ENCODE data around the gene NUP88.
"Not testable (repeated sequence)": the region's sequence is repeated elsewhere in the genome, so short reads cannot be mapped to it uniquely, and the experiment has no call there.

NUP88 gene
- 94.9 to 110 reads per million in 2 donors for total RNA-seq

- peak; percentile 95 for DNase-seq
Observed at GRCh38 chr17:5419356-5419958, at the start of gene NUP88. Gene NUP88 (minus strand): TSS chr17:5419662. CDS start chr17:5419650, 12 bp downstream.

- no peak for DNase-seq
Observed at GRCh38 chr17:5468075-5468473, 48.6 kb upstream of the NUP88 start.

GRCh38 chr17:5467416-5467815 is 48.0 kb upstream of the NUP88 start:
- no peak for DNase-seq

- DNase-seq: no peak
Observed at GRCh38 chr17:5466295-5466694, 46.8 kb upstream of the NUP88 start.

GRCh38 chr17:5464717-5465507 is 45.5 kb upstream of the NUP88 start:
- DNase-seq: no peak

GRCh38 chr17:5446786-5447185 is 27.3 kb upstream of the NUP88 start:
- DNase-seq: no peak

- DNase-seq: no peak
Observed at GRCh38 chr17:5444209-5444608, 24.7 kb upstream of the NUP88 start.

GRCh38 chr17:5443728-5444127 is 24.3 kb upstream of the NUP88 start:
- no peak for DNase-seq

- DNase-seq: no peak
Observed at GRCh38 chr17:5439446-5439764, 19.9 kb upstream of the NUP88 start.

- peak; percentile 81 for DNase-seq
Observed at GRCh38 chr17:5438716-5439445, 19.4 kb upstream of the NUP88 start, which contains the start of gene C1QBP. Gene C1QBP (minus strand): TSS chr17:5439155. CDS start chr17:5439073, 82 bp downstream.

- DNase-seq: no peak
Observed at GRCh38 chr17:5437721-5438317, 18.4 kb upstream of the NUP88 start.

GRCh38 chr17:5435781-5436315 is 16.4 kb upstream of the NUP88 start:
- DNase-seq: not testable (repeated sequence)

GRCh38 chr17:5434984-5435383 is 15.5 kb upstream of the NUP88 start:
- DNase-seq: no peak

- DNase-seq: no peak
Observed at GRCh38 chr17:5431949-5432556, 12.6 kb upstream of the NUP88 start.

GRCh38 chr17:5431234-5431633 is 11.8 kb upstream of the NUP88 start:
- DNase-seq: not testable (repeated sequence)

GRCh38 chr17:5430413-5430999 is 11.0 kb upstream of the NUP88 start:
- DNase-seq: no peak

- no peak for DNase-seq
Observed at GRCh38 chr17:5429191-5429887, 9.9 kb upstream of the NUP88 start.

- DNase-seq: no peak
Observed at GRCh38 chr17:5425826-5426225, 6.4 kb upstream of the NUP88 start.

- DNase-seq: no peak
Observed at GRCh38 chr17:5424909-5425308, 5.4 kb upstream of the NUP88 start.

- no peak for DNase-seq
Observed at GRCh38 chr17:5422505-5422904, 3.0 kb upstream of the NUP88 start.

- peak; percentile 52 for DNase-seq
Observed at GRCh38 chr17:5419959-5420653, 644 bp upstream of the NUP88 start, which contains the start of gene RPAIN. Gene RPAIN (plus strand): TSS chr17:5420182. CDS start chr17:5420211, 29 bp downstream.

All from activated gamma-delta T cell (primary cell).